Effector memory CD8-positive, alpha-beta T cell (primary cell): ENCODE measurements around the gene ABR.

ENCODE experiments used
- ATAC-seq: fragments of 150-1000 bp; cut with Tn5 transposase; replicated peaks from 2 replicates; pipeline ENCODE4 v1.10.0; 2021; ENCODE audit warnings: mild to moderate bottlenecking, moderate library complexity
- DNase-seq, 3 experiments: peaks; one replicate each; pipeline ENCODE4 v3.0.0; 2021
- H3K27ac Mint-ChIP-seq, 2 donors: one replicate each; pipeline ENCODE4 v1.8.0; 2022; ENCODE audit warnings: mild to moderate bottlenecking in 2 of 2, mixed read lengths in 2 of 2, moderate library complexity in 2 of 2
- H3K27me3 Mint-ChIP-seq, 2 donors: one replicate each; pipeline ENCODE4 v1.8.0; 2022; ENCODE audit warnings: mixed read lengths in 2 of 2
- H3K36me3 Mint-ChIP-seq: one replicate; pipeline ENCODE4 v1.8.0; 2022; ENCODE audit warnings: mild to moderate bottlenecking, moderate library complexity, mixed read lengths; ENCODE audit not compliant: insufficient read depth
- H3K4me1 Mint-ChIP-seq, 2 donors: one replicate each; pipeline ENCODE4 v1.8.0; 2022; ENCODE audit warnings: low read depth in 2 of 2, mixed read lengths in 2 of 2
- H3K4me3 Mint-ChIP-seq, 2 donors: one replicate each; pipeline ENCODE4 v1.8.0; 2022; ENCODE audit warnings: mild to moderate bottlenecking in 2 of 2, mixed read lengths in 2 of 2, moderate library complexity in 2 of 2
- H3K9me3 Mint-ChIP-seq, 2 donors: one replicate each; pipeline ENCODE4 v1.8.0; 2022; ENCODE audit warnings: mixed read lengths in 2 of 2

Gene ABR

GRCh38 chr17:967122-967521 lies 212.7 kb downstream of the ABR start:
- no peak for ATAC-seq
- H3K4me1 Mint-ChIP-seq: no peaks in the 10 kb centered on the region
- H3K27me3 Mint-ChIP-seq: peaks cover 53 to 81% of the 10 kb centered on the region in 2 donors

GRCh38 chr17:965311-965989 lies 214.3 kb downstream of the ABR start:
- Mint-ChIP-seq H3K4me3 (no peak overlapping the region), H3K9me3 (no peaks in the 10 kb centered on the region), H3K27me3 (peaks cover 53 to 76% of the 10 kb centered on the region in 2 donors), H3K4me1 (no peaks in the 10 kb centered on the region), H3K27ac (no peak overlapping the region), H3K36me3 (peaks cover 3% of the 10 kb centered on the region)
- ATAC-seq: no peak
- no peak for DNase-seq

More at GRCh38 chr17:967122-967521, 212.7 kb downstream of the ABR start:
- DNase-seq: no peak
- no peaks in the 10 kb centered on the region for H3K36me3 Mint-ChIP-seq
- no peak overlapping the region for H3K4me3 Mint-ChIP-seq
- no peaks in the 10 kb centered on the region for H3K9me3 Mint-ChIP-seq
- H3K27ac Mint-ChIP-seq: no peak overlapping the region

GRCh38 chr17:964876-965275 lies 214.9 kb downstream of the ABR start:
- Mint-ChIP-seq H3K36me3 (peaks cover 3% of the 10 kb centered on the region), H3K9me3 (no peaks in the 10 kb centered on the region), H3K4me3 (no peak overlapping the region), H3K27ac (no peak overlapping the region), H3K4me1 (no peaks in the 10 kb centered on the region), H3K27me3 (peaks cover 47 to 72% of the 10 kb centered on the region in 2 donors)
- ATAC-seq (no peak), DNase-seq (no peak)

- Mint-ChIP-seq H3K4me1 (no peaks in the 10 kb centered on the region), H3K4me3 (no peak overlapping the region), H3K9me3 (no peaks in the 10 kb centered on the region), H3K36me3 (peaks cover 3% of the 10 kb centered on the region), H3K27ac (no peak overlapping the region), H3K27me3 (peaks cover 31 to 58% of the 10 kb centered on the region in 2 donors)
- no peak for DNase-seq
- no peak for ATAC-seq
Measured at GRCh38 chr17:962670-963069, 217.1 kb downstream of the ABR start.

- Mint-ChIP-seq H3K4me1 (no peaks in the 10 kb centered on the region), H3K27ac (no peak overlapping the region), H3K9me3 (no peaks in the 10 kb centered on the region), H3K36me3 (peaks cover 3% of the 10 kb centered on the region), H3K27me3 (peaks cover 27 to 58% of the 10 kb centered on the region in 2 donors), H3K4me3 (no peak overlapping the region)
- no peak for DNase-seq
- no peak for ATAC-seq
Measured at GRCh38 chr17:962166-962565, 217.6 kb downstream of the ABR start.

GRCh38 chr17:958712-959451 lies 220.9 kb downstream of the ABR start:
- no peak overlapping the region for H3K27ac Mint-ChIP-seq
- H3K4me1 Mint-ChIP-seq: no peaks in the 10 kb centered on the region
- no peaks in the 10 kb centered on the region for H3K9me3 Mint-ChIP-seq
- H3K27me3 Mint-ChIP-seq: peaks cover 19 to 49% of the 10 kb centered on the region in 2 donors
- ATAC-seq: no peak
- H3K36me3 Mint-ChIP-seq: peaks cover 3% of the 10 kb centered on the region
- DNase-seq: no peak
- H3K4me3 Mint-ChIP-seq: no peak overlapping the region

- Mint-ChIP-seq H3K36me3 (peaks cover 3% of the 10 kb centered on the region), H3K9me3 (no peaks in the 10 kb centered on the region), H3K4me3 (no peak overlapping the region), H3K4me1 (no peaks in the 10 kb centered on the region), H3K27me3 (peaks cover 19 to 44% of the 10 kb centered on the region in 2 donors), H3K27ac (no peak overlapping the region)
- ATAC-seq (no peak), DNase-seq (no peak)
Measured at GRCh38 chr17:957856-958421, 221.8 kb downstream of the ABR start.

GRCh38 chr17:956905-957304 lies 222.9 kb downstream of the ABR start:
- no peaks in the 10 kb centered on the region for H3K4me1 Mint-ChIP-seq
- H3K4me3 Mint-ChIP-seq: no peak overlapping the region
- DNase-seq (no peak), ATAC-seq (no peak)
- H3K36me3 Mint-ChIP-seq: peaks cover 3% of the 10 kb centered on the region
- no peak overlapping the region for H3K27ac Mint-ChIP-seq
- H3K27me3 Mint-ChIP-seq: peaks cover 16 to 37% of the 10 kb centered on the region in 2 donors
- no peaks in the 10 kb centered on the region for H3K9me3 Mint-ChIP-seq

- H3K27ac Mint-ChIP-seq: no peak overlapping the region
- H3K36me3 Mint-ChIP-seq: no peaks in the 10 kb centered on the region
- H3K4me1 Mint-ChIP-seq: no peaks in the 10 kb centered on the region
- peaks cover 25 to 48% of the 10 kb centered on the region in 2 donors for H3K27me3 Mint-ChIP-seq
- DNase-seq (no peak), ATAC-seq (no peak)
- H3K4me3 Mint-ChIP-seq: no peak overlapping the region
- H3K9me3 Mint-ChIP-seq: no peaks in the 10 kb centered on the region
Measured at GRCh38 chr17:954431-955164, 225.2 kb downstream of the ABR start.

- DNase-seq (no peak), ATAC-seq (no peak)
- no peaks in the 10 kb centered on the region for H3K9me3 Mint-ChIP-seq
- H3K27me3 Mint-ChIP-seq: peaks cover 25 to 48% of the 10 kb centered on the region in 2 donors
- no peaks in the 10 kb centered on the region for H3K36me3 Mint-ChIP-seq
- H3K4me3 Mint-ChIP-seq: no peak overlapping the region
- no peaks in the 10 kb centered on the region for H3K4me1 Mint-ChIP-seq
- H3K27ac Mint-ChIP-seq: no peak overlapping the region
Measured at GRCh38 chr17:953767-954166, 226.0 kb downstream of the ABR start.
